ENCODE results near the gene KLHL29.

The KLHL29 gene

DNA sequence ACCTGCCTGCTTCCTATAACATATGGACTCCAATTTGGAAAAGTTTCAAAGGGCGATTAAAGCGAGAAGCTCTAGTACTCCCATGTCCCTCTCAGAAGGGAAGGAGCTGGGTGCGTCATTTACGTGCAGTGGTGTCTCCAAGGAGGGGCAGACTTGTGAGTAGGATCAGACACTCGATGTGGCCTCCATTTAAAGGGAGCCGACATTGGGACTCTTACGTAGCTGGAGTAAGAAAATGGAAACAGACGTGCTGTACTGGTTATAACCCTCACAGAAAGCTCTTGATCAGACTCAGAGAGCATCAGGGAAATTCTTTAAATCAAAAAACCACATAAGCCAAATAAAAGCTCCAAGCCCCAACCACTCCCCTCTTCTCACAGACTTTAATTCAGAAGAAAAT lies 198.5 kb downstream of the KLHL29 start:
- DNase-seq = no peak

DNA sequence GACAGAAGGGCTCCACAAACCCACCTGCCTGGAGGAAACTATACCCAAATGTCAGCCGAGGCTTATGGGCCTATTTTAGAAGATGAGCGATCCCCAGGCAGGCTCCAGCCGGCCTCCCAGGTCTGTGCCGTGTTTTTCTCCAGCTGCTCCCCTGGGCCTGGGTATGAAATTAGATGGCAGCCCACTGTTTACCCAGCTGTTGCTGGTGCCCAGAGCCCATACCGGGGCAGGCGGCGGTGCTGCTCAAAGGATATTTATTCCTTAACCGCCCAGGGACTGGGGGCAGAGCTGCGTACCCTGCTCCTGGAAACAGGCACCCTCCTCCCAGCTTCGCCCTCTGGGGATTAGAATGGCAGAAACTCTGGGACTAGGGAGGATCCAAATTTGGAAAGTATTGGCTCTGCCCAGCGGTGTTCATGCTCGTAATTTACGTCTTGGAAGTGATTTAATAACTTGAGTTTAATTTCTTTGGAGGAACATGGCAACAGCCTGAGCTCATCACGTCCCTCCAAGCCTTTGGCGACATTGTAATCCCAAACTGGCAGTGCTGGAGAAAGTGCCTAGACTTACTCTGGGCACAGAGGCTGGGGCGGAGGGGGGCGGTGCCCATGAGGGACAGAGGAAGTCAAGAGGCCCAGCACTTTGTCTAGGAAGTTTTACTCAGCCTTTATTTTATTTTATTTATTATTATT lies 199.2 kb downstream of the KLHL29 start:
- no peak for DNase-seq

DNA sequence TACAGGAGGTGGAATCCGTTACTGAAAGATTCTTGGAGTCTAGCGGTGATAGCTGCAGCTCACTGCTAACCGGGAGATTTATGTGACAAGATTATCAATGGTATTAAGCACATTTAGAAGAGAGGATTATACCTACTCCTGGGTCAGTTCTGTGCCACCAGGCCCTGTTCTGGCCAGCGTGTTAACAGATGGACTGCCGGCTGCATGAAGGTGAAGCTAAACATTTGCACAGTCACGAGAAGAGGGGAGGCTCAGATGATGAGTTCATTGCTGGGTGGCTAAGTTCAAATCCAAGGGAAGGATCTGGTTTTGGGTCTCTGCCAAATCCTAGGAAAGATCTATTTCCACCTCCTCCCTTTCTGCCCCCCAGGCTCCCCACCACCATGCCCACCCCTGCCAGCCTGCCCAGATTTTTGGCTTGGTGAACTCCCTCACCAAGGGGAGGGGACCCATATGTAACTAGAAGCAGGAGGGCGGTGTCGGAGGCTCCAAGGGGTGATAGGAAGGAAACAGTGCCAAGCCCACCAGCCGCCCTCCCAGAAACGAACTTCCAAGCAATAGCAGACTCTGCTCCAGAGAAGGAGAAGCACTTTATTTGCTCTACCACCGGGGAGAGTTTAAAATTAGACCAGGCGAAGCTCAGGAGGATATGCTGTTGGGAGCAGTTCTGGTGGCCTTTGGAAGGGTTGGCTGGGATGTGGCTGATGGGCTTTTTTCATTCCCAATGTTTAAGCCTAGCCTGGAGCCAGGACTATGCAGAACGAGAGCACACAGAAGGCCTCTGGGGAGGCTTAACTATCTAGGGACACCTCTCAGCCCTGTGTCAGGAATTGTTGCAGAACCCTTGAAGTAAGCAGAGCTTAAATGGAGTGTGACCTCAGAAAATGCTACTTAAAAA lies 200.5 kb downstream of the KLHL29 start:
- DNase-seq = no peak

DNA sequence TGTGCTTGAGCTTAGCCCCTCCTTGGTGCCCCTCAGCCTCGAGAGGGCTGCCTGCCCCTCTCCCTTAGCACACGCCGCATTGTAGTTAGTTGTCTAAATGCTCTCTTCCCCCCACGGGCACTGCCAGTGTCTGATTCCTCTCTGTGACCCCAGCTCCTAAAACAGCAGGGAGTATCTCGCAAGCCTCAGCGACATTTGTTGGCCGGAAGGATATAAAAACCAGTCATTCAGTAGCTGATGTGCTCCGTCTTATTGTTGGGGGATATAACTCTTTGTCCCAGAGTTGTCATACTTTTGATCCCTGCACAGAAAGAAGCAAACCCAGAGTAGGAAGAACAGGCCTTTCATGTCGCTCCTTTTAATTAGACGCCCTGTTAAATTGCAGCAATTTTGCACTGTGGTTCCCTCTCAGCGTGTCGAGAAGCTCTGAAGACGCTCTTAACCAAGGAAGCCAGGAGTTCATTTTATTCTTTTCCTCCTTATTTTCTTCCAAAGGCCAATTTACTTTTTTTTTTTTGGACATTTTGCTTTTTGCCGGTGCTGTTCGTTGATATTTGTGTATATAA lies 201.8 kb downstream of the KLHL29 start:
- peak; percentile 78 for DNase-seq

DNA sequence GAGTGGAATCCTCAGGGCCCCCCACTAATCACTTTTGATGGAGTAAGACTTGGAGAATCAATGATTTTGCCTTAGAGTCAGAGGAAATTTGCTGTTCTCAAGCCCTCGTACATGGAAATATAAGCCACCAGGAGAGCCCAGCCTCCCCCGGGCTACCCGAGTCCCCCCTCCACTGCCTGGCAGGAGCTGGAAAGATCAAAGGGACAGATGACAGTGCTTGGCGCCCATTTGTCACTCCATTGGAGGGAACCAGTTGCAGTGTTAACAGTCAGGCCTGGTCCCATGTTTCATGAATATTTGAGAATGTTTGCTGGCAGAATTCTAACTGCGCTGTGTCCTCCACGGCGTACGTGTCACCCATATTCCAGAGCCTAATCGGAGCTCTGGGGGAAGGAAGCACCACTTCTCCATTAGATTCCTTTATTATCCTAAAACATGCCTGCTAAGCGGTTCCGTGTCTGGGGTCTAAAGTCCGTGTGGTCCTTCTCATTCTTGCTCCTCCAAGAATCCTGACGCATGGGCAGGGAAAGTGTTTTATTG lies 202.4 kb downstream of the KLHL29 start:
- DNase-seq = peak; percentile 66

DNA sequence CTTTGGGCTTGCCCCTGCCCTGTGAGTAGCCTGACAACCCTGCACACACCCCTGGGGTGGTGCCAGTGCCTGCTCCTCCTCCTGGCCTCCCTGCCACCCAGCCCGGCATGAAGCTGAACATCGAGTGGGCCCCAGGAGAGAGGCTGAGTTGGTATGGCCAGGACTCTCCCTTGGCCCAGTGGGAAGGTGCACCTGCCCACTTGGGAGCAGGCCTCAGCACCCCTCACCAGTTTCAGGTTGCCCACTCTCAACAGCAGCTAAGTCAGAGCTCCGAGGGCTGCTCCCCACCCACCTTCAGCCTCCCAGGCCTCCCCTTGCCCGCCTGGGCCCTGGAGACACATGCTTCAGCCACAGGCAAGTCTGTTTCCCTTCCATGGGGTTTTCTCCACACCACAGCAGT lies 203.1 kb downstream of the KLHL29 start:
- DNase-seq = peak; percentile 12

DNA sequence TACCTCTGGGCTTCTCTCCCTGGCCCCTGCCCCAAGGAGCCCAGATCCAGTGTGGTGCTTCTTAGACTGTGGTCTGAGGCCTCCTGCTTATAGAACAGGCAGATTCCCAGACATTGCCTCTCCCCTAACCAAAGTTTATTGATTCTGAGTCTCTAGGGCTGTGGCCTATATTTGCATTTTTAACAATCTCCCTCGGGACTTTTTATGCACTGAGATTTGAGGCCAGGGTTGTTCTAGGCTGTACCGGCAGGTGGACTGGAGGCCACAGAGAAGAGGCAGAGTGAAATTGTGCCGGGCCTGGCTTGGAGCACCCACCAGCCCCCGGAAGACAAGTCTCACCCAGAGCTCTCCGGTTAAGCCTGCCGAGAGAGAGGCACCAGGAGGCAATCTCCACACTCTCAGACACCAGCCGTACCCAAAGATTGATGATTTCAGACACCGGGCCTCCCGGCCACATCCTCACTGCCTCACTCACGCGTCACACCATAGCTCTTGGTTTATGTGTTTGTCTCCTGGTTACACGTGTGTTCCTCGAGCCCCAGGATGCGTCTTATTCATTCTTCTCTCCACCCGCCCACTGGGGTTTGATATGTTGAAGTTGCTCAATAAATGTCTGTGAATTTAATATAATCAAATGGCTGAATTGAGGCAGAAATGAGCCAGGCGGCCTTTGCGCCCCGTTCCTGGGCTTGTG lies 203.7 kb downstream of the KLHL29 start:
- DNase-seq = peak; percentile 53

DNA sequence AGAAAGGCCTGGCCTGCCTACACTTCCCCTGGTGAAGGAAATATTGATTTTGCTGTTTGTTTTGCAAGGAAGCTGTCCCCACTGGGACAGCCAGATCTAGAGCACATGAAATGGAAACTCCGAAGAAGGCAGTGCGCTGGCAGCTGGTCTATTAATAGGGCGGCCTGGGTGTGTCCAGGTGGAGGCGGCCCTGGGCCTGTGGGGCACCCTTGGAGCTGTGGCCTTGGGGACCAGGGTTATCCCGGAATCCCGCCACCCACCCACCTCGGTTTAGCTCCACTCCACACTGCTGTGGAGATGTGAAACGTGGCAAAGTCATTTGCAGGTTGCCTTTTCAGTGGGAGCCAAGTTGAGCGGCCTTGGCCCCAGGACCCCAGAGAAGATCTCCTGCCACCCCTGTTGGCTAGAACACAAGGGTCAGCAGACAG lies 204.3 kb downstream of the KLHL29 start:
- peak; percentile 2 for DNase-seq

DNA sequence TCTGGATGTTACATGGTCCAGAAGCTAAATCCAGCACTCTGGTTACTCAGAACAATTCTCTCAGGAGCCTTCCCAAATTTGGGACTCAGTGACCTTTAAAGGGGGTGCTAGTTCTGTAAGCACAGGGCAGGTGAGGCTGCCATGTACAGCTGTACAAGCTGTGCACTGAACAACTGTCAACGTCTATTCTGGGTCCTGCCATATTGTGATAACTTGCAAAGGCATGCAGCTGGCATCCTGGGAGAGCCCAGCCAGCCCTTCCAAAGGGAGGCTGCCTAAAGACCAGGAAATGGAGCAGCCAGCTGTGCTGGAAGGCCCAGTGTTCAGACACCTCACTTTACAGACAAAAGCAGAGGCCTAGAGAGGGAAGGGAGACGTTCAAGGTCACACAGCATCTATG lies 204.8 kb downstream of the KLHL29 start:
- peak; percentile 8 for DNase-seq

DNA sequence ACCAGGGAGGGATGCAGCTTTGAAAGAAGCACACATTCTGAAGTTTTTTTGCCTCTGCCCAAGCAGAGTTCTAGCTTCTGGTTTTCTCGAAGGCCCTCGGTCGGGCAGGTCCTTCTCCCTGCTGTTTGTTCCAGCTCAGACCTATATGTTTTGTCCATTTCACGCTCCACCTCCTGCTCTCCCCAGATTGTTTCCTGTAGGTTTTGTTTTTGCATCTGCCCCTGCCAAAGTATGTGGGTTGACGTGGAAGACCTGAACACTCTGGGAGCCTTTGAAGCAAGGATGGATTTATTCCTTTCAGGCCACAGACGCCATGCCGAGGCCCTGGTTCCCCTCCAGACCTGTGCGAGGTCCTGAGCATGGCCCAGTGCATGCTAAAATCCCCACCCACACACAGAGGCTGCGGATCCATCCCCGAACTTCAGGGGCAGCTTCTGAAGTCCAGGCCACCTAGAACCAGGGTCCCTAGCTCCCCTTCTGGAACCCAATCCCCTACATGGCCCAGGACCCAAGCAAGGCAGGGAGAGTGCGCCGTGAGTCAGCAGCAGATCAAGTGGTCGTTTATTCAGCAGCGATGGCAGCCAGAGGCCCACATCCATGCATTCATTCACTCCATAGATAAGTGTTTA lies 205.4 kb downstream of the KLHL29 start:
- peak; percentile 3 for DNase-seq

DNA sequence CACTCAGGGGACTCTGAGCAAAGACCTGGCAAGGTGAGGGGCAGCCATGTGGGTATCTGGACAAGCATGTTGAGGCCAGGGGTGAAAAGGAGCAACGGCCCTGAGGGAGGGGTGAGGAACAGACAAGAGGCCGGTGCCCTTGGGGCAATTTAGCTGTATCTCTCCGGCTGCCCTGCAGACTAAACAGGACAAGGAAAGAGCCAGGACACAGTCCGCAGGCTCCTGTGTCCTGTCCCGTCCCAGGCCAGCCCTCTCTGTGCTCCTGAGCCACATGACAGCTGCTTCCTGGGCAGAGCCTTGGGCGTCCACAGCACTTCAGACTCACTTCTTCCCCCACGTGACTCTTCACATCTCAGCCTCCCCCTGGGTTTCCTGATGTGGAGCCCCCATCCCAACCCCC lies 206.1 kb downstream of the KLHL29 start:
- no peak for DNase-seq

DNA sequence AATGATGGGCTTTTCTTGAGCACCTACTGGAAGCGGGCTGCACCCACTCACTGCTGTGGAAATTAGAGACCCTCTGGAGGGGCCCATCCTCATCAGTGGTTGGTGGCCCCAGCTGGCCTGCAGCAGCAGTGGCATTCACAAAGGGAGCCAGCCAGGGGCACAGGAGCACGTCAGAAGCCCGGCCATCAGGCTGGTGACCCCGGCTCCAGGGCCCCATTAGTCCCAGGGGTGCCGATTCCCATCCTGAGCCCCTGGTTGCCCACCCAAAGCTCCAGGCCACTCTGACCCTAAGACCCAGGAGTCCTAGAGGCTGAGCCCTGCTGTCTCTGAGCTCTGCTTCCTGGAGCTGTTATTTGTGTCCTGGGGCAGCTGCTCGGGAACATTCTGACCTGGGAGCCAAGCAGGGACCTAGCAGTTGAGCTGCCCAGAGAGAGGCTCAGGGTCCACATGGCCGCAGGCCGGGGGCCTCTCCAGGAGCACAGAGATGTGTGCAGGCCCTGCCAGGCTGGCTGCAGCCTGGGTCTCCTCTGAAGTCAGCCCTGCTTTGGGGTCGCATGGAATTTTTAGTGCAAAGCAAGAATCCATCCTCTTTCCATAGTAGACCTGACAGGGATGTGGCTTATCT lies 207.2 kb downstream of the KLHL29 start:
- DNase-seq = no peak

DNA sequence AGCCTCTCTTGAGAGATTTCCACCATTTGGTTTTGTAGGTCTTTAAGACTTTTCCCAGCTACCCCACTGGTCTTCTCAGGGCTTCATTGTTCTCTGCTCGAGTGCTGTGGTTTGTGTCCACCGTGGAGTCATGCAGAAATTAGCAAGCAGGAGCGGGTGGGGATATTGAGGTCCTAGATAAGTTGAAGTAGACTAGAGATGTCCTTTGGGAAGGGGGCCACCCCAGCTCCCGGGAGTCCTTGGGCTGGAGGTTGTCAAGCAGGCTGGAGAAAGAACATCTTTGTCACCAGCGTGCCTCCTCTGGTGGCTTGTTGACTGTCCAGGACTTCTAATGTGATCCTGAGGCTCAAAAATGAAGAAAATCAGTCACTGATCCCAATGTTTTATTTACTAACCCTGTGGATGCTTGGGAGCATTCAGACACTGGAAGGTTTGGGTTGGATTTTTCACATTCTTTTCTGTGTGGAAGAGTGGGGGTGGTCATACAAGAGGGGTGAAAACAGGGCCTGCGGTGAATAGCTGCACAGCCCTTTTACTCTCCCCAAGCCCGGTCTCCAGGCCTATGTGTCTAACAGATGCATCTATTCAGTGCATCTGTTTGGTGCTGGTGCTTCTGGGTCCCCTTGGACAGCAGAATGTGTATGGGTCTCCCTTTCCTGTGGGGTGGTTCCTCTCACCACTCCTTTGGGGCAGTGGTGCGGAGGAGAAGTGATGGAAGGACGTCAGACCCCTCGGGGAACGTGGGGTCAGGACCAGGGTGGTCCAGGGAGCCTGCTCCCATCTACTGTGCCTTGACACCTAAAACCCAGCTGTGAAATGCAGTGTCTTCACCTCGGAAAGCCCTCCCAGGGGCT lies 208.1 kb downstream of the KLHL29 start:
- DNase-seq = peak; percentile 13

DNA sequence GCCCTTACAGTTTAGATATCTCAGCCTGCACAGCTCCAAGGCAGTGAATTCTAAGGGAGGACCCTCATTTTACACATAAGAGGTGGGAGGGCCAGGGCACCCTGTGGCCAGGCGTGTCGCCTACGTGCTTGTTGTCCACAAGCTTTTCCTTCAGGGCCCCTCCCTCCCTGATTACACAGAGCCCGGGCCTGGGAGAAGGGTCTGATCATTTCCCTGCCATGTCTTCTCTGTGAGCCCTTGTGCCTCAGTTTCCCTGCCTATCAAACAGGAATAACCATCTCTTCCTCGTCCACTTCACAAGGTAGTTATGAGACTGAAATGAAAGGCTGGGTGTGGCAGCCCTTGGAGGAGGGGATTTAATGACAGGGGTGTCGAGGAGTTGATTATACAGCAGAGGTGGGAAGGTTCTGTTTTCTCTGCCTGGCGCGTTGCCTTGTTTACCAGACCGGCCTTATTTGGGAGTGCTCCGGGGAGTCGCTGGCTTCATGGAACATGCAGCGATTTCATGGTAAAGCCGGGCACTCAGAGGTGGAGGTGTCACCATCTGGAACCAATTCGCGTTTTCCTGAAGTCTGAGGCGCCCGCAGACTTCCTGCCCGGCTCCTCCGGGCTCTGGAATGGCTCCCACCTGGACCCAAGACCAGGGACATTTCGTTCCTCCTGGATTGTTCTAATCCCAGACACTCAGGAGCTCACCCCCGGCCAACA lies 208.9 kb downstream of the KLHL29 start:
- no peak for DNase-seq

DNA sequence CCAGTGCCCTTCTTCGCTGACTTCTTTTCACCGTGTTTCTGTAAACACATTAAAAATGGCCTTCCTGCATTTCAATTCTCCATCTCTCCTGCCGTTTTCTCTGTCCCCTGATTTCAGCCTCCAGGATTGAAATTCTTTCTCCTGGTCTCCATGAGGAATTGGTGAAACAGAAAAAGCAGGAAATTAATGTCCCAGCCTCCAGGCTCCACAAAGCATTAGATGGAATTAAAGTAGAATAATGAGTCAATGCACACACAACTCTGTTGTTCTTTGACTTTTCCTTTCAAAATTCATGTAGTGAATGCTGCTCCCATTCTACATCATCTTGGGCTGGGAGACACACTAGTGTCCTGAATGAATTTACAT lies 209.5 kb downstream of the KLHL29 start:
- DNase-seq = peak; percentile 27

DNA sequence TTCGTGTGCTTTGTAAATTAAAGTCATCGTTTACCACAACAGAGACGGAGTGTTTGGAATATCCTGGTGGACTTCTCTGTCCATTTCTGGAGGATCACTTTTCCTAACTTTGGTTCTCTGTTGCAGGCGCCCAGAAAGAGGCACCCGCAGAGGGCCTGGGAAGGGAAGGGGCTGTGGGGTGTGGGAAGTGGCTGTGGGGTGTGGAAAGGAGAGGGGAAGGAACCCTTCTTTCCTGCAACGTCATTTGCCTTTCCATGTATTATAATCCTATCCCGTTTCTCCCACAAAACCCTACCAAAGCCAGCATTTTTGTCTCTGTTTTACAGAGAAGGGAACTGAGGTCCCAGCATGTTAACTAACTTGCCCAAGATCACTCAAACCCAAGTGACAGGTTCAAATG lies 210.0 kb downstream of the KLHL29 start:
- peak; percentile 3 for DNase-seq

DNA sequence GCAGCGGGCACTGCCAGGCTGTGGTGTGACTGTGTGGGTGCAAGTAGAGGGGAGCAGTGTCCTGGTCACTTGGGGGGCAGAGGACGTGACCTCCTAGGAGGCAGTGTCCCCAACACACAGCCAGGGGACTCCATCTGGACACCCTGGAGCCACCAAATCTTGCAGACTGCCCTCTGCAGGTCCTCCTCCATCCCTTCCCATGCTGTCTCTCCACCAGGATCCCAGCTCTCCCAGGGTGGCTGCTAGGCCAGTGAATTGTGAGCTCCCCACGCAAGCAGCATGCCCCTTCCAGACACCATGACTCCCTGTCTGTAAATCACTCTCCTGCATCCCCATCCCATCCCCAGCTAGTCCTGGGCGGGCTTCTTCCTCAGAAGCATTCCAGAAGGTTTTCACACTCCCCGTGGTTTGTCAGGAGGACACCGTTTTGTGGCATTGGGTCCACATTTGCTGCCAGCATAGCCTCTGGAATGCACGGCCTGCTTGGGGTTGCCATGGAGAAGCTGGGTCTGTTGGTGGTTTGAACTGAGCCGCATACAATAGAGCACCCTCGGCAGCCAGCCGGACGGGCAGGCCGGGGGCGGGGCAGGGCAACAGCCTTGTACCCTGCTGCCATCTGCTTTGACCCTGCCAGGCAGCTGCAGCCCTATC lies 210.7 kb downstream of the KLHL29 start:
- DNase-seq = peak; percentile 92

DNA sequence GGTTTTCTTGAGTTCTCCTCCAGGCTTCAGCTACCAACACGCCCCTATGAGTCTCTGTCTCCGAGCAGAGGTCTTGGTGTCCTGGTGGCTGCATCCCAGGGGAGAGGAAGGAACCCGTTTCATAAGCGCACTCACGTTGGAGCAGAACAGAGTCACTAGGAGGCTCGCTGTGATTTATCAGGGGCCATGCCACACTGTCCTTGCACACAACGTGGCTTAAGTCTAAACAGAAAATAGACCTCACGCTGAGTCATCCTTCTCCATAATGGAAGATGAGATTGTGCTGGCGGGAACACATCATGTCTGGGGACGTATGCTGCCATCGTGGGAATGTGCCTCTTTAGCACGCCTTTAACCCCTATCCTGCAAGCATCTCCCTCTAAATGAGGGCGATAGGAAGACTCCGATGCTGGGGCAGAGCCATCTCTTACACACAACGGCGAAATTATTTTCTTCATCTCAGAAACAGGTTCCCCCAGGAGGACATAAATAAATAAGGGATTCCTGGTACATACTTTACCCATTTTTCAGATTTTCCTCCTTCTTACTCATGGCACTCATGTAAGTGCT lies 211.4 kb downstream of the KLHL29 start:
- DNase-seq = no peak

DNA sequence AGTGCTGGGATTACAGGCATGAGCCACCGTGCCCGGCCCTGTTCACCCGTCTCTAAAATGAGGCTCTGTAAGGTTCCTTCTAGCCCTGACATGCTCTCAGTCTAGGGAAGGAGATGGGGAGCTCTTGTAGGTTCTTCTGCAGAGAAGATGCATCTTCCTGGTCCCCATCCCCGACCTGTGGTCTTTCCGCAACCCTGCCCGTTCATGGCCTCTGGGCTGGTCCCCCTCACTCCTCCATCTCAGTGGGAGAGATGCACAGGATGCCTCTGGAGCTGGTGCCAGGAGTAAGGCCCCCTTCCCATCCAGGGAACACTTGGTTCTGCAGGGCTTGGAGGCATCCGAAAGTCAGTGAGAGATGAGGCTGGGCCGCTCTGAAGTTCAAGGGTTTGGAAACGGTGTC lies 212.7 kb downstream of the KLHL29 start:
- no peak for DNase-seq

DNA sequence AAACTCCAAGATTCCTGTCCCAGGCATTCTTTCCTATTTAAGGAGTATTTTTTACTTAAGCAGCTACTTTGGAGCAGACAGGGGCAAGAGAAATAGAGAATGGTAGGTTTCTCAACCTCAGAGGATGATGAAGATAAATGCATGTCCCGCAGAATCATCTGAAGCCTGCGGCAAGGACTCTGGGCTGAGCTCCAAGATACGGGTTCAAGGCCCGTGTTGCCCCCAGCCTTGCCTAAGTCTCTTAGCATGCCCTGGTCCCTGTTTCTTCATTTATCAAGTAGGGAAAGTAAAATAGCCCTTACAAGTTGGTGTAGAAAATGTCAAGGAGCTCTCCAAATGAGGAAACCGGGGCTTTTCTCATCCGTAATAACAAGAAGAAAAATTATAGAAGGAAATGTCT lies 214.0 kb downstream of the KLHL29 start:
- DNase-seq = no peak

Measured in eye (tissue), 1 donor.